Fibroblast of pulmonary artery (primary cell): ENCODE results near the gene UTP11.

Experiments
- DNase-seq: peaks from one replicate; pipeline ENCODE4 v3.0.0-alpha.2; 2010; ENCODE audit warnings: low read depth
- H3K4me3 ChIP-seq: replicated peaks from 2 replicates; pipeline ENCODE4 v1.5.1; 2011; ENCODE audit warnings: low read depth, mild to moderate bottlenecking, control low read depth, low read length, moderate library complexity
- TF ChIP-seq, protein P1 (sequence below): IDR thresholded peaks from 2 replicates; pipeline ENCODE4 v1.5.1; 2011; ENCODE audit warnings: mild to moderate bottlenecking, control low read depth, low read length, inconsistent platforms; ENCODE audit errors: missing control alignments

The UTP11 gene

DNA sequence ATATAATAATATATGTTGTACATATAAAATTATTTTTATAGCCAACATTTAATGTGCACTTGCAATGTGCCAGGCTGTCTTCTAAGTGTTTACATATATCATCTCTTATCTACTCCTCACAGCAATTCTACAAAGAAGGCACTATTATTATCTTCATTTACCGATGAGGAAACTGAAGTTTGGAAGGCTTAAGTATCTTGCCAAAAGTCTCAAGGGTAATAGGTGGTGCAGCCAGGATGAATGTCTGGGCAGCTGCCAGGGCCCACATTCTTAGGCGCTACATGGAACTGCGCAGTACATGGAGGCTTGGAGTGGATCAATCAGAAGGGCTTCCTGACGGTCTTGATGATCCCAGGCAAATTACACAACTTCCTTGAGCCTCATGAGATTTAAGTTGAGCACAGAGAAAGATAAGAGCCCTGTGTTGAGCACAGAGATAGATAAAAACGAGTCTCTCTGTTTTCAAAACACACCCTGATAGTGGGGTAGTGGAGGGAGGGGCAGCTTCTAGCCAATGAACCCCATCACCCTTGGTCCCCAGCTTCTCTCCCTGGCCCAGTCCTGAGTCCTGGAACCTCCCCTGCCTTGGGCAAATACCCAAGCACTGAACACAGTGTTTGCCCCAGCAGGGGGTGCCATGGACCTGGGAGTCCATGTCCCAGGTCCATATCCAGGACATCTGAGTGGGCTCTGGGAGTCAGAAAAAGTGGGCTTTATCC lies 24.8 kb downstream of the UTP11 start:
- no peak overlapping the region for H3K4me3 ChIP-seq
- TF ChIP-seq, protein P1, sequence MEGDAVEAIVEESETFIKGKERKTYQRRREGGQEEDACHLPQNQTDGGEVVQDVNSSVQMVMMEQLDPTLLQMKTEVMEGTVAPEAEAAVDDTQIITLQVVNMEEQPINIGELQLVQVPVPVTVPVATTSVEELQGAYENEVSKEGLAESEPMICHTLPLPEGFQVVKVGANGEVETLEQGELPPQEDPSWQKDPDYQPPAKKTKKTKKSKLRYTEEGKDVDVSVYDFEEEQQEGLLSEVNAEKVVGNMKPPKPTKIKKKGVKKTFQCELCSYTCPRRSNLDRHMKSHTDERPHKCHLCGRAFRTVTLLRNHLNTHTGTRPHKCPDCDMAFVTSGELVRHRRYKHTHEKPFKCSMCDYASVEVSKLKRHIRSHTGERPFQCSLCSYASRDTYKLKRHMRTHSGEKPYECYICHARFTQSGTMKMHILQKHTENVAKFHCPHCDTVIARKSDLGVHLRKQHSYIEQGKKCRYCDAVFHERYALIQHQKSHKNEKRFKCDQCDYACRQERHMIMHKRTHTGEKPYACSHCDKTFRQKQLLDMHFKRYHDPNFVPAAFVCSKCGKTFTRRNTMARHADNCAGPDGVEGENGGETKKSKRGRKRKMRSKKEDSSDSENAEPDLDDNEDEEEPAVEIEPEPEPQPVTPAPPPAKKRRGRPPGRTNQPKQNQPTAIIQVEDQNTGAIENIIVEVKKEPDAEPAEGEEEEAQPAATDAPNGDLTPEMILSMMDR, result peak; percentile 28
- peak; percentile 50 for DNase-seq

DNA sequence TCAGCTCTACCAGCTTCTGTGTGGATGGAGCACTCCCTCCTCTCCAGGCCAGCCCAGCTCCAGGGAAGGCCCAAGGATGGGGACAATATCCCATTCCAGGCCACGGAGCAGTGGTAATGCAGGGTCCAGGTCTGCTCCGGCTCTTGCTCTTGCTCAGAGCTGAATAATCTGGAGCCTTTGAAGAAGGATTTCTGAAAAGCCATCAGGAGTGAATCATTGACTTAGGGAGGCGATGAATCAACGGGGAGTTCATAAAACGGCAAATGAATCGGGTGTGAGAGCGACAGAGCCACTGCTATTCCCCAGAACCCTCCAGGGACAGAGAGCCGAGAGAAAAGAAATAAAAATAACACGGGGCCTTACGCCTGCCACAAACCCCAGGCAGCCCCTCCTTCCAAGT lies 26.3 kb downstream of the UTP11 start:
- no peak overlapping the region for H3K4me3 ChIP-seq
- no peak for DNase-seq
- TF ChIP-seq, protein P1, result no peak

DNA sequence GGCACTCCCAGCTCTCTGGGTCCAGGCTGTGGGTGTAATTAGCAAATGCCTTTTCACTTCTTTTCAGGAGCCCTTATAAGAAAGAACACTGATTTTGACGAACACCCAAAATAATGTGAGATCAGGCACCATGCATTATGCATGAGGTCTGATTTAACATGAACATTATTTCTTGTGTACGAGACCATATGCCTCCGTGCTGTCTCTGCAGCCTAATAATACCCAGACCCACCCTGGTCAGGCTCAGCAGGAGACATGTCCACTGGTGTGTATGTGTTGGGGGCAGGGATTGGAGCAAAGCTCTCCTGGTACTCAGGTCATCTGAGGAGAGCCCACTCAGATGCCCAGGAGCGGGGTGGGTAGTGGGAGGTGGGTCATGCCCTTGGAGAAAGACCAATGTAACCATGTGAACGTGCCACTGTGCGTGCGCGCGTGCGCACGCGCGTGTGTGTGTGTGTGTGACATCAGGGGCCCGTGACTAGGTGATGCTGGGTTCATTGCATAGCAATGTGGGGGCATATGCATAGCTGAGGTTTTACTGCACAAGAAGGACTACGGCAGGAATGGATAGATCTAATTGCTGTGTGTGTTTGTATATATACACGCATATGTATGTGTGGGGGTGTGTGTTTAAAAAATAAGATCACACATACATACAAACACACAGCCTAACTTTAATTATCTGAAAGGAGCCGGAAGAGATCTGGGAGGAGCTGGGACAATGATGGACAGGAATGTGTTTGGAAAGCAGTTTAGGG lies 27.0 kb downstream of the UTP11 start:
- DNase-seq, result no peak
- TF ChIP-seq, protein P1, result no peak
- H3K4me3 ChIP-seq, result no peak overlapping the region

DNA sequence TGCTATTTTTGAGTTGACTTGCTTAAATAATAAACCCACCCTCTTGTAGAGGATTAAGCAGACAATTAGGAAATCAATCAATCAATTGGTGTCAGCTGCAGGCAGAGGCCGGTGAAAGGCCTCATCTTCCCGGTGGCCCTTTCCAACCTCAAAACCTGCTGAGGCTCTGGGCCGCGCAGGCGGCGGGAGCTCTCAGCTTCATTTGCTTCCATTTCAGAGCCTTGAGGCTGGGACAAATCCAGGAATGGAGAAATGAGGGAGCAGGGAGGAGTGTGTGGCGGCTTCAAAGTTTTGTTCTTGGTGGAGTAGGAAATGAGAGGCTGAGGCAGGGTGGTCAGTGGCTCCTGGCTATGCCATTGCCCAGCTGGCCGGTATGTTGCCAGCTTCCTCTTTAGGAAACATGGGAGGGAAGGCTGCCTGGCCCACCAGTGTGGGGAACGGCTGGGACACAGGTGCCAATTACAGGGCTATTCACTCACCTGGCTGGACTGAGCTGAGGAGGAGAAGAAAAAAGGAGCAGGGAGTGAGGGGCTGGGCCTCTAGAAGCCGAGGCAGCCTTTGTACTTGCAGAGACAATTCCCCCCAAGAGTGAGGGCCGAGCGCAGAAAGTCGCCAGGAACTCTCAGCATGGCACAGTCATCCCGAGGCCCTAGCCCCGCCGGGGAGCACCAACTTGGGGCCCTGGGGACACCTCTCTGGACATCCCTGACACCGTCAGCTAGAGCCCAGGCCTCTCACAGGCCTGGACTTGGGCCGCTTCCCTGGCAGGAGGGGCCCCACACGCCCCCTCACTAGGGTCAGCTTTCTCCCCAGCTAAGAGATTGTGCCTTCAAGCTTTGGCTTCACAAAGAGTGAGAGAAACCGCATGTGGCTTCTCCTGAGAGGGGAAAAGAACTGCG lies 29.7 kb downstream of the UTP11 start:
- no peak for DNase-seq
- H3K4me3 ChIP-seq, result no peak overlapping the region
- TF ChIP-seq, protein P1, result no peak

DNA sequence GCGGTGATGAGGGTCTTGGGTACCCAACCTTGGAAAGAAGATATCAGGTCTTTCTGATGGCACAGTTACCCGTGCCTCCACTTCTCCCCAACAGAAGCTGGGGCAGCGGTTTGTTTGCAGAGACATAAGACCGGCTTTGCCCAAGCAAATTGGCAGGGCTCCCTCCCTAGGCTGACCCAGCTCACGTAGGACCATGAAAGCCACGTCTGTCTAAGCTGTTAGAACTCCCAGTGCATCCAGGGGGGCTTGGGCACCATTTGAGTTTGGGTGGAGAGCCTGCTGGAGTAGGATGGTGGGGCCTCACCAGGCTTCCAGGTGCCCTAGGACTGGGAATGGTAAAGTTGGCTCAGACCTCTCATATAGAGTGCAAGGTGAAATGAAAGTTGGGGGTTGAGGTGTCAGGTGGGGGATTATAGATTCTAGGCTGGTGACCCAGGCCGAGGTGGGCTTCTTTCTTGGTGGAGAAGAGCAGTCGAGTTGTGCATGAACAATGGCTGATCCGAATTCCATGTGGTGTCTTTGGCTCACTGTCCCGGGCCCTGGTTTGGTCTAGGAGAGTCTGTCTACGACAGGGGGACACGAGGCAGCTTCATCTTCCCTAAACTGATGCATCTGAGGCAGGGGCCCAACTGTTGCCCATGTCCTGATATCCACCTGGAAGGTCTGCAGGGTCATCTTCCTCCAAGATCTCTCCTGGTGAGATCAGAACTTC lies 30.7 kb downstream of the UTP11 start:
- no peak for DNase-seq
- no peak overlapping the region for H3K4me3 ChIP-seq
- TF ChIP-seq, protein P1, result no peak

DNA sequence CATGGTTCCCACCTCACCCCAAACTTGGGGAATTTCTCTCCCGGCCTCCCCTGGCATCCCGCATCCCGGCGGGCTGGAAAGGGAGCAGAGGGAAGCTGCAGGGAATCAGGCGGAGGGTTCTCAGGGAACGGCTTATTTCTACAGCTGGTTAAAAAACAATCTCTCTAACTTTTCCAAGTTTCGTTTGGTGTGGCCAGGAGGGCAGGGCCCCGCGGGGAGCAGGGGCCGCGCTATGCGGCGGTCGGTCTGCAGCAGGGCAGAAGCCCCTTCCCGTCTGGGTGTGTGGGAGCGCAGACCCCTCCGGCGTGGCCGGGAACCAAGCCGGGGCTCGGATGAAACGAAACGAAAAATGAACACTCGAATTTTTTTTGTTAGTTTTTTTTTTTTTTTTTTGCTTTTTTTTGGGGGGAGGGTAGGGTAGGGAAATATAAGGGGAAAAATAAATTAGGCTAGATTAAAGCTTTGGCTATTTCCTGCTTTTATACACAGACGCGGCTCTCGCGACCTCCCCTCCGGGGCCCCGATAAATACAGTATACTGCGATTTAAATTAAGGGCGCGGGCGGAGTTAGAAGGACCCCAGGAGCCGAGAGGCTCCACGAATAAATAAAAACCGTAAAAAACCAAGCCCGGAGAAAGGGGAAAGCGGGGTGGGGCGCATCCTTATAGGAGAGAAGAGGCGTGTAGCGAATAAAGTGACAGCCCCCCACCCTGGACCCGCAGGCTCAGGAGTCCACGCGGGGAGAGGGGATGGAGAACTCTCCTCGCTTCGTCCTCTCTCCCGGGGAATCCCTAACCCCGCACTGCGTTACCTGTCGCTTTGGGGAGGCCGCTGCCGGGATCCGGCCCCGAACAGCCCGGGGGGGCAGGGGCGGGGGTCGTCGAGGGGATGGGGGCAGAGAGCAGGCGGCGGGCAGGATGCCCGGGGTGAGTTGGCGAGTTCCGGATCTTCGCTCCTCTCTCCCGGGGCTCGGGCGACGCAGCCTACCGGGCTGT lies 32.0 kb downstream of the UTP11 start:
- DNase-seq, result no peak
- peak overlapping the region; percentile 36 for H3K4me3 ChIP-seq

More for the DNA sequence above, 32.0 kb downstream of the UTP11 start:
- TF ChIP-seq, protein P1, result no peak
